Nephron progenitor cell (in vitro differentiated cells): ENCODE measurements around the gene ERC2.

Experiments used
- DNase-seq: peaks from one replicate; pipeline ENCODE4 v3.0.0; 2021
- H3K27ac Mint-ChIP-seq: 2 replicates; pipeline ENCODE4 v1.8.0; 2021; ENCODE audit warnings: mild to moderate bottlenecking, moderate library complexity, mixed read lengths
- H3K27me3 Mint-ChIP-seq: 2 replicates; pipeline ENCODE4 v1.8.0; 2021; ENCODE audit warnings: mild to moderate bottlenecking, low read depth, mixed read lengths; ENCODE audit not compliant: poor library complexity
- H3K36me3 Mint-ChIP-seq: 2 replicates; pipeline ENCODE4 v1.8.0; 2021; ENCODE audit warnings: low read depth, mixed read lengths
- H3K4me1 Mint-ChIP-seq: 2 replicates; pipeline ENCODE4 v1.8.0; 2021; ENCODE audit warnings: mixed read lengths
- H3K4me3 Mint-ChIP-seq: 2 replicates; pipeline ENCODE4 v1.8.0; 2021; ENCODE audit warnings: mild to moderate bottlenecking, moderate library complexity, mixed read lengths
- H3K9me3 Mint-ChIP-seq: 2 replicates; pipeline ENCODE4 v1.8.0; 2021; ENCODE audit warnings: mild to moderate bottlenecking, moderate library complexity, mixed read lengths
- TF ChIP-seq, protein P1 (sequence below): fragments of 200-600 bp; sonication (generic); IDR thresholded peaks from 2 replicates; pipeline ENCODE4 v1.5.0; 2021; ENCODE audit warnings: antibody characterized with exemption

Gene ERC2

DNA sequence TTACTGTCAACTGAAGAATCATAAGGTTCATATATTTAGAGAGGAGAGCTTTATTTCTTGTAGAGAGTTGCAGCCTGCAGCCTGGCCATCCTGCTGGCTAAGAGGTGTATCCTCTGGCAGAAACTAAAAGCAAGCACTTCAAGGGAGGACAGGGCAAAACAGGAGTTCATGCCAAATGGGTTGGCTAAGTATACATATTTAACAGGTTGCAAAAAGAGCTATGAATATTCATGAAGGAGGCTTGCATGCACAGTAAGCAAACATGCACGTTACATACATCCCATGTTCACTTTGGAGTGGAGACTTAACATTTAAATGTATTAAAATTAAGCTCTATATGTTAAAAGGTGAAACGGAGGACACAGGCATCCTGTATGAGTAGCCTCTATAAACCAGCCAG, 354.4 kb downstream of the ERC2 start:
- peaks cover 31% of the 10 kb centered on the region for H3K9me3 Mint-ChIP-seq
- peaks cover 16% of the 10 kb centered on the region for H3K4me1 Mint-ChIP-seq
- H3K27me3 Mint-ChIP-seq, result no peaks in the 10 kb centered on the region
- DNase-seq, result no peak
- H3K4me3 Mint-ChIP-seq, result no peak overlapping the region
- H3K36me3 Mint-ChIP-seq, result peaks cover 9% of the 10 kb centered on the region
- no peak overlapping the region for H3K27ac Mint-ChIP-seq
- TF ChIP-seq, protein P1, sequence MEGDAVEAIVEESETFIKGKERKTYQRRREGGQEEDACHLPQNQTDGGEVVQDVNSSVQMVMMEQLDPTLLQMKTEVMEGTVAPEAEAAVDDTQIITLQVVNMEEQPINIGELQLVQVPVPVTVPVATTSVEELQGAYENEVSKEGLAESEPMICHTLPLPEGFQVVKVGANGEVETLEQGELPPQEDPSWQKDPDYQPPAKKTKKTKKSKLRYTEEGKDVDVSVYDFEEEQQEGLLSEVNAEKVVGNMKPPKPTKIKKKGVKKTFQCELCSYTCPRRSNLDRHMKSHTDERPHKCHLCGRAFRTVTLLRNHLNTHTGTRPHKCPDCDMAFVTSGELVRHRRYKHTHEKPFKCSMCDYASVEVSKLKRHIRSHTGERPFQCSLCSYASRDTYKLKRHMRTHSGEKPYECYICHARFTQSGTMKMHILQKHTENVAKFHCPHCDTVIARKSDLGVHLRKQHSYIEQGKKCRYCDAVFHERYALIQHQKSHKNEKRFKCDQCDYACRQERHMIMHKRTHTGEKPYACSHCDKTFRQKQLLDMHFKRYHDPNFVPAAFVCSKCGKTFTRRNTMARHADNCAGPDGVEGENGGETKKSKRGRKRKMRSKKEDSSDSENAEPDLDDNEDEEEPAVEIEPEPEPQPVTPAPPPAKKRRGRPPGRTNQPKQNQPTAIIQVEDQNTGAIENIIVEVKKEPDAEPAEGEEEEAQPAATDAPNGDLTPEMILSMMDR, result no peak

DNA sequence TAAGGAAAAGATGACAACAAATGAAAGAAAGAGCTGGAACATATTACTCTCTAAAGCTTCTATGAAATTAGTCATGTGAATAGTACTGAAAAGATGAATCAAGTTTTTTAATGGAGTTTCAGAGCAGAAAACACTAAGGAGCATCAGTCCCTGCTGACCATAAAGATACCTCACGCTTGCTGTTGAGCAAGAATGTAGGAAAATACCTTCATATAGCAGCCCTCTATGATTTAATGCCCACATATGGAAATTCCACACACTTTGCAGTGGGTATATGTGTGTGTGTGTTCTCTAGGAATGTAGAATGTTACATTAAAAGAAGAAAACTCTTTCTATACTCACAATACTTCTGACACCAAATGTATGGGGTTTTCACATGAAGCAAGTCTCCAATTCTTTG, 355.0 kb downstream of the ERC2 start:
- Mint-ChIP-seq H3K4me3 (no peak overlapping the region), H3K4me1 (peaks cover 16% of the 10 kb centered on the region), H3K27ac (no peak overlapping the region), H3K9me3 (peaks cover 31% of the 10 kb centered on the region), H3K36me3 (peaks cover 9% of the 10 kb centered on the region), H3K27me3 (no peaks in the 10 kb centered on the region)
- DNase-seq, result no peak
- TF ChIP-seq, protein P1, result no peak

DNA sequence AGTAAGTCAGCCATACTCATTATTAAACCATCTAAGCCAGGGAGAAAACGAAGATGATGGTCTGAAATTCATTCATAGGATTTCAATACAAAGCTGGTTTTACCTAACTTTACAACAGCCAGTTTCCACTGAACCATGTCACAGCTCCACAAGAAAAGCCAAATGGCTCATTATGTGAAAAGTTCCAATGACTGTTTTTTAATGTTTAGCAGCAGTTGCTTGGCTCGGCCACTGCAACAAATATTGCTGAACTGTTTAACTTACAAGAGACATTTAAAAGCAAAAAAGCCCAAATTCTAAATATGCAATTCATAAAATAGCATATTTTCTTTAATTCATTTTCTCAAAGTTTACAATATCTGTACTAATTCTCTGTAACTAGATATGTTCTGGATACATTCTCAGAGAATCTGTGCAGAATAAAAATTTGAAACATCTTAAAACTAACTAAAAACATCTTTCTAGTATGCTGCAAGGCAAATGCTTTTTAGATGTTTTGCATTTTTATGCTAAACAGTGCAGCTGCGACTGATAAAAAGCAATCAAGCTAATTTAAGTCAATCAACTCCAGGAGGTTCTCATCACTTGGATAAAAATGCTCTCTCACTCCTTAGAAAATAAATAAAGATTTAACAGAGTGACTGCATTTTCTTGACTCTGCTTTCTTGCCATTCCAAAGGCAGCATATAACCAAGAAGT, 356.5 kb downstream of the ERC2 start:
- Mint-ChIP-seq H3K4me3 (no peak overlapping the region), H3K27ac (no peak overlapping the region)
- DNase-seq, result no peak

DNA sequence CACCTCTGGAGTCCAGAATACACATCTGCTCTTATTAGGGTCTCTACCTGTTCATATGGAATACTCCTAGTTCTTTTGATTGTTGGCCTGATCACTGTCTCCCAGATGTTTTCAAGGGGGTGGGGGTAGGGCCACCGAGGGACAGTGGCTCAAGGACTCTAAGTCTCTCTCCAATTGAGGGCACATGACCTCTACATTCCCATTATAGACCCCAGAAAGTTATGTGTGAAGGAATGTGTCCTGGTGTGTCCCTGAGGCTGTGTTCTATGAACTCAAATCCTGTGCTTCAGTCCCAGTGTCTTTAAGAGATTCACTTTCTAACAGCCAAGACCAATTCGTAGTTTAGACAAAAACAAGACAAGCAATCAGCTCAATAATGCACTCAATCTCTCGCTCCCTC, 357.4 kb downstream of the ERC2 start:
- peaks cover 16% of the 10 kb centered on the region for H3K4me1 Mint-ChIP-seq
- H3K27ac Mint-ChIP-seq, result no peak overlapping the region
- no peak overlapping the region for H3K4me3 Mint-ChIP-seq
- no peak for DNase-seq
- peaks cover 7% of the 10 kb centered on the region for H3K36me3 Mint-ChIP-seq
- peaks cover 24% of the 10 kb centered on the region for H3K9me3 Mint-ChIP-seq
- TF ChIP-seq, protein P1, result no peak
- no peaks in the 10 kb centered on the region for H3K27me3 Mint-ChIP-seq

More for the DNA sequence above, 356.5 kb downstream of the ERC2 start:
- Mint-ChIP-seq H3K36me3 (peaks cover 9% of the 10 kb centered on the region), H3K9me3 (peaks cover 31% of the 10 kb centered on the region), H3K27me3 (no peaks in the 10 kb centered on the region), H3K4me1 (peaks cover 16% of the 10 kb centered on the region)
- TF ChIP-seq, protein P1, result no peak

DNA sequence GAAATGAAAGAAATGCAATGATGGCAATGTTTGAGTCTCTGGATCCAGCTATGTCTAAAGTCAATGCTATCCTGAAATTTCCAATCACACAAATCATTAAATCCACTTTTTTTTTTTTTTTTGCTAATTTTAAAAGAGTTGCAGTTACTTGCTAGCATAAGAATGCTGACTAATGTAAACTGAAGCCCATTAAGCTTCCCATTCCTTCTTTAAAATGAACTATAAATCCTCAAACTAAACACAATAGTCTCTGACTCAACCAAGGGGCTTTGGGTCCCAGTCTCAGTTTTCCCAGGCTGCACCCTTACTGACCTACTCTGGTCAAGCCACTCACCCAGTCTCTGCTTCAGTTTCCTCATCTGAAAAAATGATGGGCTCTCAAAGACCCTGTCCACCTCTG, 361.1 kb downstream of the ERC2 start:
- DNase-seq, result no peak
- H3K27me3 Mint-ChIP-seq, result no peaks in the 10 kb centered on the region
- peaks cover 12% of the 10 kb centered on the region for H3K4me1 Mint-ChIP-seq
- no peak overlapping the region for H3K27ac Mint-ChIP-seq
- TF ChIP-seq, protein P1, result no peak
- H3K9me3 Mint-ChIP-seq, result peaks cover 4% of the 10 kb centered on the region
- no peak overlapping the region for H3K4me3 Mint-ChIP-seq
- H3K36me3 Mint-ChIP-seq, result no peaks in the 10 kb centered on the region

DNA sequence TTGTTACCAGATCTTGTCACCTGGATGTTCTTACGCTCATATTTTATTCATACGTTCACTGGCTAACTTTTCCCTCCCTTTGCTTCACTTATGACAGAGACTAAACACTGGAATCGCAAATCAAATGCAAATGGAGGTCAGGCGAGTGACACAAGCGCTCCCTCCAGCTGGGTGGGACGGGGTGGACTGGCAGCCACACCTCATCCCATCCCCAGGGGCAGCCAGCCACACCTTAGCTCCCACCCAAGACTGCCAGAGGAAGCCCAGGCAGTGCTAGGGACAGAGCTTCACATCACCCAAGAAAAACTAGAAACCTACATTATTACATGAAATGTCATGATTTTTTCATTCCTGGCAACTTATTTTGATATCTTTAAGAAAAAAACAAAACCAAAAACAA, 366.2 kb downstream of the ERC2 start:
- Mint-ChIP-seq H3K9me3 (no peaks in the 10 kb centered on the region), H3K36me3 (no peaks in the 10 kb centered on the region), H3K27ac (no peak overlapping the region), H3K4me1 (no peaks in the 10 kb centered on the region), H3K4me3 (no peak overlapping the region), H3K27me3 (no peaks in the 10 kb centered on the region)
- DNase-seq, result no peak
- TF ChIP-seq, protein P1, result no peak
